SKM-1 treated with dmso at 0.1 percent for 144 hours (cell line): ENCODE measurements around the gene PAXIP1.

Source experiments
- DNase-seq: peaks from one replicate; lab custom pipeline; 2025; ENCODE audit not compliant: unreplicated experiment; lab: John Stamatoyannopoulos, UW

Gene PAXIP1

DNA sequence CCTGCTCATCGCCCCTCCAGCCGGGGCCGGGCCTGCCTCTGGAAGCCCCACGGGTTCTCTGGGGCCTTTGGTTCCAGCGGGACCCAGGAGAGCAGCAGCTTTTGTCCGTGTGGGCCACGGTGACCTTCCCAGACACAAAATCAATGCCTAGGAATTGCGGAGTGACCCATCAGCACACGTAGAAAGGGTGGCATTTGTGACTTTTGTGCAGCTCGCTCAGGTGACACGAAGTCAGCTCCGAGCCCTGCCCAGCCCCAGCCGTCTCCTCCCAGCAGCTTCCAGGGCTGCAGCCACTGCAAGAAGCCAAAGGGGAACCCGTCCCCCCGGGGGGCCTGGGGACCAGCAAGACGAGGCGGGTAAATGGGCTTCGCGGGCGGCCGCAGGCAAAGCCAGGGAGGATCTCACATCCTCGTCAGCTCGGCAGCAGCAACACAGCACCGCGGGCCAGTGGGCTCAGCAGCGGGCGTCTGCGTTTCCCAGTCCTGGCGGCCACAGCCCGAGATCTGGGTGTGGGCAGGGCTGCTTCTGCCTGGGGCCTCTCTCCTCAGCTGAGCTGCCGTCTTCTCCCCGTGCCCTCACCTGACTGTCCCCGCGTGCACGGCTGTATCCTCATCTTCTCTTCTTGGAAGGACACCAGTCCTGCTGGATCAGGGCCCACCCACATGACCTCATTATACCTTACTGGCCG, 88.5 kb downstream of the PAXIP1 start:
- no peak for DNase-seq

DNA sequence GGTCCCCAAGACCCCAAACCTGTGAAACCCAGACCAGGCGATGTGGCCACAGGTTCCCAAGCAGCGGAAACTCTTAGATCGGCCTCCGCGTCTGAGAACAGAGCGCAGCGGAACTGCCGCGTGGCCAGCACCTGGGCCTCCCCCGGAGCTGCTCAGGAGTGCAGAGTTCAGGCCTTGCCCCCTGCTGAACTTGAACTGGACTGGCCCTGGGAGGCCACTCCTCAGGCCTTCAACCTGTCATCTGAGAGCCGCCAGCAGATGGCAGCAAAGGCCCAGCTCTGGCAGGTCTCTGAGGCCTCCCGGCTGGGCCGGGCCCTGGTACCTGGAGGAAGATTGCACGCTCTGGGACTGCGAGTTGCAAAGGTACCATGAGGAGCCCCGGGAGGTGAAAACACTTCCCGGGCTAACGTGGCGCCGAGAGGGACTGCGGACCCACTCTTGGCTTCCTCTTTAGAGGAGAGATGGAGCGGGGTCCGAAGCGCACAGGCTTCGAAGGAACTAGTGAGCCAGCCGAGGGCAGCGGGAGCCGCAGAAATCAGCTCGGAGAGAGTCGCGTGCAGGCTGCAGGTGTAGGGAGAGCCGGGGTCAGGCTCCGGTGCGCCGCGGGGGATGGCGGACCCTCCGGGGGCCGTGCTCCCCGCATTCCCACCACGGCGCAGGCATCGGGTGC, 89.2 kb downstream of the PAXIP1 start:
- DNase-seq, result peak; percentile 8

DNA sequence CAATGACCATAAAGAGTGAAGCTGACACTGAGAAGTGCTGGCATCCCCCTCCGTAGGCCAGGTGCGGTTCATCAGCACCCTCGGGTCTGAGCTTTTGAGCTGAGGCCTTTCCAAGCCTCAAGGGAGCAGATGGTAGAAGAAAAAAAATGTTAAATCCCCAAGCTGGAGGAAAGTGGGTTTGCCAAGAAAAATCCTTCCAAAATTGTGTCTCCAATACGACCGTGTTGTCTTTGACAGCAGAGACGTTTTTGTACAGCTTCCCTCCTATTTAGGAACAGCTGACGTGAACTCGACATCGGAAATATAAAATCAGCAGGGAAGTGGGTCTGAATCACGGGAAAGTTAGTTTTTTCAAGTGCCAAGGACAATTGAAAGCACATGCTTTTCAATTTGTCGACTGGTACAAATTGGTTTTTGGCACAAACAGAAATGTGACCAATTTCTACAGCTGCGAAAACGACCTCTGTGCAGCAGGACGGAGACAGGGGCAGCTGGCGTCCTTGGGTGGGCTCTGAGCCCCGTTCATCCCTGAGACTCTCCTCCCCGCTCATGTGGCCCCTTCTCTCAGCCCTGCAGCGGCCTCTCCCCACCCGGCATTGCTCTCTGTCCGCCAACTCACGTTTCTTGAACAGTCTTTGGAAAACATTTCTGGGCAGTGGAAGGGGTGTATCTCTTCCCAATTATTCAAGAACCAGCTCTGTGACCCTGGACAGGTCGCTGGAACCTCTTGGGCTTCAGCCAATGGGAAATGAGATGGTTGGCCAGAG, 89.9 kb downstream of the PAXIP1 start:
- DNase-seq, result no peak

DNA sequence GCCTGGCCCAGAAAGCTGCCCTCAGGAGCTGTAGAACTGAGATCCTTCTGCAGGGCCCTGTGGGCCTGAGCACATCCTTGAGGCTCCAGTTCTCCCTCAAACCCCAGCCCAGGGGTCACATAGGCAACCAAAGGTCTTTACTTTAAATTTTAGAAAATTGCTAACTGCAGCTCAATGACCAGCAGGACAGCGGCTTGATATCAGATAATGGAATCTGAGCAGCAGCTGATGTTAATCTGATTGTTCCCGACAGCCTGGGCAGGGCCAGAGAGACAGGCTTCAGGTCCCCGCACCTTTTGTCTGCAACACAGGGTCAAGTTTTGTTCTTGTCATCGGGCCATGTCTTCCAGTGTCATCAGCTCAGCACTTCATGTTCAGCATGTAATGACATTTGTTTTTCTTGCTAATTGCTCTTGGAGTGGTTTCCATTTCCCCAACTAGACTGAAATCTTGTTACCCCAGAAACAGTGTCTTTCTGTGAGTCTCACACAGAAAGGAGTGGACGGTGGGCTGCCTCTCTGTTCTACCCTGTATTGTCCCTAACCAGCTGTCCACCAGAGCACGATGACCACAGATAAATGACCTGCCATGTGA, 91.0 kb downstream of the PAXIP1 start:
- DNase-seq, result no peak

DNA sequence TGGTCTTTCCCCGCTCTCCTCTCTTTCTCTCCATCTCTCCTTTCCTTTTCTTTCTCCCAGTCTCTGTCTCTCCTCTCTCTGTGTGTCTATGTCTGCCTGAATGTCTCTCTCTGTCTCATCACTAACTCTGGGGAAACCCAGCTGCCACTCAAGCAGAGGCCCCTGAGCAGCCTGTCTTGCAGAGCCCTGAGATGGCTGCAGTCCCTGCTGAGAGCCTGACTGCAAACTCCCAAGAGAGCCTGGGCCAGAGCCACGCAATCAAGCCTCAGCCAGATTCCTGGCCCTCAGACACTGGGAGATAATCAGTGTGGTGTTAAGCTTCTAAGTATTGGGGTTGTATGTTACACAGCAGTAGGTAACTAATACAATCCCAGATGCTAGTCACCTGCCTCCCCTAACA, 91.5 kb downstream of the PAXIP1 start:
- DNase-seq, result no peak

DNA sequence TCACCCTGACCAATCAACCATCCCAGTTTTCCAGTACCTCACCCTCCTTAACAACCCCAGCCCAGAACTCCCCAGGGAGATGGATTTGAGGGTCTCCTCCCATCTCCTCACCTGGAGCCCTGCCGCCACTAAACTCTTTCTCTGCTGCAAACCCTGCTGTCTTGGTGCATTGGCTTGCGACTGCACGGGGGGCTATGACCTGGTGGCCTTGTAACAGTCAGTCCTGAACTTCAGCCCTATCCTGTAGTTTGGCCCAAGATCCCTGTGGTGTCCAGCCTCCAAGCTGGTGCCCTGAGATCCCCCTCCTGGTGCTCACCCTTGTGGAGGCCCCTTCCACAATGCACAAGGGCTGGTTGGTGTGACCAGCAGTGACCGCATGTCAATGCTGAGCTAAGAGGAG, 91.9 kb downstream of the PAXIP1 start:
- no peak for DNase-seq

DNA sequence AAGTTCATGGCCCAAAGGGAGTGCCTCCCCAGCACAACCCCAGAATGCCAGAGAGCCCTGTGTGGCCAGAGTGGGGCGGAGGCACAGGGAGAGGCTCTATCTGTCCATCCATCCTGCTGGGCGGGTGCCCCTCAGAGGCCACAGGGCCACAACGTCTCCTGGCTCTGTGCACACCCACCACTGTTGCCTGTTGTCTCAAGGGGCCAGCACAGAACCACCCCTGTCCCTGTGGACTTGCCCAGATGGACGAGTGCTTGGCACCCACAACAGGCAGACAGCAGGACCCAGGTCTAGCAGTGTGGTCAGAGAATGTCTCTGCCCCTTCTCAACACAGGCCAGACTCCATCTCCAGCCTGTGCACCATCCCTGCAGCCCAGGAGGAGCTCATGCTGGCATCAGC, 92.8 kb downstream of the PAXIP1 start:
- DNase-seq, result no peak

DNA sequence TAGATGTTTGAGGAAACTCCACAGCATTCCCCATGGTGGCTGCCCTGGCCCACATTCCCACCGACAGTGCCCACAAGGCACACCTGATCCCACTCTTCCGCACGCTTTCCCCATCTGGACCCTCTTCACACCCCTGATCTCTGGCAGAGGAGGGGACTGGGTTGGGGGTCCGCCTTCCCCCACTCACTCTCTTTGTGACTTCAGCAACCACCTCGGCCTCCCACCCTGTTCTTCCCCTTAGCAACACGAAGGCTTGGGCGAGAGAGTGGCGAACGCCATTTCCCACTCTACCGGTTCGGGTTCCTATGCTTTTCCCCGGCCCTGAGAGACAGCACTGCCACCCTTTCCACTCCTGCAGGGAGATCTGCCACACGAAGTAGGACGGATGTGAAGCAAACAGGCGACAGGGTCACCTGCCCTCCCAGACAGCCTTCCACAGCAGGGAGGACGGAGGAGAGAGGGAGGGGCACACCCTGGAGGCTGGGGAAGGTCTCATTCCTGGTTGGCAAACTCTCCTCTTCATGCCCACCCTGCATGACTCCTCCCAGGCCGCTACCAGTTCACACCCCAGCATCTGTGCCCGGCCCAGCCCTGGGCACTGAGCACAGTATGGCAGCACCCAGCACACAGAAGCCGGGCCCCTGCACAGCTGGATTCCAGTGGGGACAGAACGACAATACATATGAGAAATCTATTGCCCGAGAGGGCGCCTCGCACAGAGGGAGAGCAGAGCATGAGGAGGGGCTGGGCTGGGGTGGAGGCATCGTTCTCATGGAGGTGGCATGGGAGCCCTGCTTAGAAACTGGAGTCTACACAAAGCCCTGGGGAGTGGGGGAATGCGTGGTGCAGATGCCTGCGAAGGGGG, 93.5 kb downstream of the PAXIP1 start:
- DNase-seq, result no peak

DNA sequence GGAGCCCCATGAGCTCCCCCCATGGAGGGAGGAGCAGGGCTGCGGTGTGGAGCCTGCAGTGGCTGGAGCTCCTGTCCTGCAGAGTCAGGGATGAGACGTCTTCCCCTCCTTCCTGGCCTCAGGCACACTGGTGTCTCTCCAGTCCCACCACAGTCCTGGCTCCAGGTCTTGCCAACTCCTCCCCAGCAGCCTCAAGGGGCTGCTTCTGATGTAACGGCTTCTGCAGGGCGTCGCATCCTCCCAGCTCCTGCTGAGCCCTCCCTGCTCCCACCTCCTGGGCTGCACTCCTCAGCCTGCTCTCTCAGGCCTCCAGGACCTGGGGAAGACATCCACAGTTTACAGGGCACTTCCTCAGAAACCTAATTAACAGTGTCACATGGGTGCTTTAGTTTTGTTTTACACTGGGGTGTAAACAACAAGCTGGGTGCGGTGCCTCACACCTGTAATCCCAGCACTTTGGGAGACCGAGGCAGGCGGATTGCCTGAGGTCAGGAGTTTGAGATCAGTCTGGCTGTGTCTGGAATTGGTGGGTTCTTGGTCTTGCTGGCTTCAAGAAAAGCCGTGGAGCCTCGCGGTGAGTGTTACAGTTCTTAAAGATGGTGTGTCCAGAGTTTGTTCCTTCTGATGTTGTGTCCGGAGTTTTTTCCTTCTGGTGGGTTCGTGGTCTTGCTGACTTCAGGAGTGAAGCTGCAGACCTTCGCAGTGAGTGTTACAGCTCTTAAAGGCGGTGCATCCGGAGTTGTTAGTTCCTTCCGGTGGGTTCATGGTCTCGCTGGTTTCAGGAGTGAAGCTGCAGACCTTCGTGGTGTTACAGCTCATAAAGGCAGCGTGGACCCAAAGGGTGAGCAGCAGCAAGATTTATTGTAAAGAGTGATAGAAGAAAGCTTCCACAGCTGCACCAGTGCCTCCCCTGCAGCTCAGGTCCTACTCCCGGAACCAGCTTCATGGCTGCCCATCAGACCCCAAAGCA, 95.0 kb downstream of the PAXIP1 start:
- no peak for DNase-seq

DNA sequence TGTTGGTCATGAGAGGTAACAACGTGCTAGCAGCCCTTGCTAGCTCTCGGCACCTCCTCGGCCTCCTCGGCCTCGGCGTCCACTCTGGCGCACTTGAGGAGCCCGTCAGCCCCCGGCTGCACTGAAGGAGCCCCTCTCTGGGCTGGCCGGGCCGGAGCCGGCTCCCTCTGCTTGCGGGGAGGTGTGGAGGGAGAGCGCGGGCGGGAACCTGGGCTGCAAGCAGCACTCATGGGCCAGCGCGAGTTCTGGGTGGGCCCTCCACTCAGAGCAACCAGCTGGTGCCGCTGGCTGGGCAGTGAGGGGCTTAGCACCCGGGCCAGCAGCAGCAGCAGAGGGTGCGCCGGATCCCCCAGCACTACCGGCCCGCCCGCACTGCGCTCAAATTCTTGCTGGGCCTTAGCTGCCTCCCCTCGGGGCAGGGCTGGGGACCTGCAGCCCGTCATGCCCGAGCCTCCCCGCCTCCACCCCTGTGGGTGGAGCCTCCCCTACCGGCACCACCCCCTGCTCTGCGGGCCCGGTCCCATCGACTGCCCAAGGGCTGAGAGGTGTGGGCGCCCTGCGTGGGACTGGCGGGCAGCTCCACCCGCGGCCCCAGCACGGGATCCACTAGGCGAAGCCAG, 96.1 kb downstream of the PAXIP1 start:
- no peak for DNase-seq

DNA sequence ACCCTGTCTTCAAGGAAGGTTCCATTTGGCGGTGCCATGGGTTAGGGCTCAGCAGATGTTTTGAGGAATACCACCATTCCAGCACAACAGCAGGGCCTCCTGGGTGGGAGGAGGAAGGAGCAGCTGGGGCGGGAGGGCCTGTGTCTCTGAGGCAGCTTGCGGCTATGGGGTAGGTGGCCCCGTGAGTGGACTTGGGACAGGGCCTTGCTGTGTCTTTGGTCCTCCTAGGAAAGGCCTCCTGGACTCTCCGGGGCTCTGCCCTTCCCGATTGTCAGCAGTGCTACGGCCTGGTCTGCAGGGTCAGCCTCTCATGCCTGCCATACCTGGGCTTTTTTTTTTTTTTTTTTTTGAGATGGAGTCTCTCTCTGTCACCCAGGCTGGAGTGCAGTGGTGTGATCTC, 96.7 kb downstream of the PAXIP1 start:
- no peak for DNase-seq

DNA sequence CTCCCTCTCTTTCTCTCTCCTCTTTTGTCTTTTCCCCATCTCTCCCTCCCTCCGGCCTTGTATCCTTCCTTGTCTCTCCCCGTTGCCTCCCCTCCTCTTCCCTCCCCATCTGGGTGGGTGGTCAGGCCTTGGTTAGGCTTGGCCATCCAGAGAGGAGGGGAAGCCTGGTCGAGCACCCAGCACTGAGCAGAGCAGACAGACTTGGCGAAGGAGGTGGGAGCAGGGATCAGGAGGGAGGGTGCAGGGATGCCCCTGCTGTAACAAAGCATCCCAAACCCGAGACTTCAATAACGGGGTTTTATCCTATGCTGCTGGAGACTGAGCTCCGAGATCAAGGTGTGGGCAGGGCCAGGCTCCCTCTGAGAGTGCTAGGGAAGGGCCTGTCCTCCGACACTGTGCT, 97.3 kb downstream of the PAXIP1 start:
- no peak for DNase-seq

DNA sequence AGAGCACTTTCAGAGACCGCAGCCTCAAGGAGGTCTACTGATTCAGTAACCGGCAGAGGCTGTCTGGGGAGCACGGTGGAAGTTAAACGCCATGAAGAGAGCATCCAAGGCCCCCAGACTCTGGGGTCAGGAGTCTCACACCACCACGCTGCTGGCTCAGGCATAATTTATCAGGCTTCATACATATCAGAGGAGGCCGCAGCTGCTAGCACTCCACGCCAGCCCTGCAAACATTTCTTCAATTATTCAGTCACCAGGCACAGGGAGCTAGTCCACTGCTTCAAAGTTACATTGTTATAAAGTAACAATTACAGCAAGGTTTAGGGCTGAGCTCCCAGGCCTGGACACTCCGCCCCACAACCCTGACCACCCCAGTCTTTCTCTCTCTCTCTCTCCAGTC, 97.8 kb downstream of the PAXIP1 start:
- DNase-seq, result no peak

DNA sequence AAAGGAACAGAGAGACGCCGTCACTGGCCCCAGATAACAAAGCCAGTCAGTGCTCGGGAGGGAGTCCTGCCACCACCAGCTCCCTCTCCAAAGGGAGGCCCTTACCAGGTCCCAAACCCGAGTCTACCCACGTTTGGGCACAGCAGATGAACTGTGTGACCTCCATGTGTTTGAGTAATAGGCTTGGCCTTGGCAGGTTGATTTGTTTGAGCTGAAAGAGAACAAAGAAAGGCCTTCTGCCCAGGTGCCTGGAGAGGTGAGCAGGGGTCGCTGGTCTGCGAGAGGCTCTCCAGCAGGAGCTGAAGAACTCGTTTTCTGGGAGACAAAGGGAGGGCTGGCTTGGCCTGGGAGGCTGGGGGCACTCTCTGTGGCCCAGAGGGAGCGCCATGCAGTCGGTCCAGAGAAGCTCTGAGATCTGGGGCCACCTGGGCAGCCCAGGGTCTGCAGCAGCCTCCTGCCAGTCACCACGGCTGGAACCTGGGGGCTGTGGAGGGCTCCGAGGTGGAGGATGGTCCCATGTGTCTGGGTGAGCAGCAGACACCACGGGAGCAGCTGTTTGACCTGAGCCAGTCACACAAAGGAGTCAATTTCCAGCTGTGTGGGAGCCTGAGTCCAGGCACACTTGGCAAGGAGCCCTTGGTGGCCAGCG, 99.7 kb downstream of the PAXIP1 start:
- no peak for DNase-seq

DNA sequence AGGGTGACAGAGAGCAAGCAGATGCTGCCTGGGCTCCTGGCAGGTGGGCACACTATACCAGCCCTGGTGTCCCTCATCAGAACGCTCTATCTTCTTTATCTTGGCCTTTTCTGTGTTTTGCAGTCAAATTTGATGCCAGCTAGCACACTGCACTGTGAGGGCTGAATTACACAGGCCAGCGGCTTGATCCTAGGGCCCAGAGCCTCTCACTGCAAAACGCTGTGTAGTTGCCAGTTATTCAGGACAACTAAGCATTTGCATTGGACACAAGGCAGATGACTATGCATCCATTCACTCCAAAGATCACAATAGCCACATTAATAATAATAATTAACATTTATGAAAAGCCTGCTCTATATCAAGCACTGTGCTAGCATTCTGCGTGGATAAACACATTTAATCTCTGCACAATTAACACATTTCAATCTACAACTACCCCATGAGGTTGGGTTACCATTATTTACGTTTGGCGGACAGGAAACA, 100.3 kb downstream of the PAXIP1 start:
- no peak for DNase-seq

DNA sequence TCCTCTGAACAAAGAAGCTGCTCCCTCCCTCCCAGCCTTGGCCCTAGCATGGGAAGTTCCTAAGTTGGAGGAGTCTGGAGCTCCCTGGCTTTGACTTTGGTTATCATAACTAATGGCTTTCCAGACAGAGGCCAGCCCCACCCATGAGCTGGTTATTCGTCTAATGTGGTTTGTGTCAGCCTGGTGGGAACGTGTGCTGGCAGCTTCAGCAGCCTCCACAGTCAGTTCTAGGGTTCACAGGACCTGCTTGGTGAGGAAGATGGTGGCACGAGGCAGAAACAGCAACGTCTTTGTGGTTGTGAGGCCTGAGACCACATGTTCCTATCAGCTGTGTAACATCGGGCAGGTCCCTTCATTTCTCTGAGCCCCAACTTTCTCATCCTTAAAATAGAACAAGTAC, 103.1 kb downstream of the PAXIP1 start:
- no peak for DNase-seq

DNA sequence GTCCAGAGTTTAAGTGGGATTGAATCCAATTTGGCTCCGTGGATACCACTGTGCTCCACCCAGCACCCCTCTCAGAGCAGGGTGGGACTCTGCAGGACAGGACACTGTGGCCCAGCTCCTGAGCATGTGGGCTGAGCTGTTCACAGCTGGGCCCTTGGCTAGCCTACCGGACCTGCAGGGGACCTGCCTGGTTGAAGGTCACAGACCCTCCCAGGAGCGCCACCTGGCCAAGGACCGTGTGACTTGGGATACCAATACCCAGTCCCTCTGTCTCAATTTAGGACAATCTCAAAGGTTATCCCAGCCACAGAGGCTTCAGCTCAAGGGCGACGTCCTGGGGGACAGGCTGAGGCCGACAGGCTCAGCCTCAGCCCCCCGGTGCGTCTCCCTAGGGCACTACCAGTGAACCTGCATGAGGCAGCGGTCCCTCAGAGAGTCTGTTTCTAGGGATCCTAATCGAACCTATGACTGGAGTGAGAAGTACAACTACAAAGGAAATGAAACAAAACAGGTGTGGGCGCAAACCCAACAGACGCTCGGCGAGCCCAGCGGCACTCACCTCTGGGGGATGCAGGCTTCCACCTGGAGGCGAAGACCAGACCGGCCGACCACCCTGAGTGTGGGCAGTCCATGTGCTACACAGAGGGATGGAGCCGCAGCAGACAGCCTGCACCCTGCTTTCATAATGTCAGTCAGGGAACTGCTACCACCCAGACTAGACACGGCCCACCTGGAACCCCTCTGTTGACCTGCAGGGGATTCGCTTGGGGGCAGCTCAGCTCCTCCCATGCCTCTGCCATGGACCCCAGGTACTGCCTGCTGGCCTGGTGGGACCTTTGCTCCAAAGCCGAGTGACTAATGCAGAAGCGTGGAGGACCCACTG, 103.7 kb downstream of the PAXIP1 start:
- no peak for DNase-seq

DNA sequence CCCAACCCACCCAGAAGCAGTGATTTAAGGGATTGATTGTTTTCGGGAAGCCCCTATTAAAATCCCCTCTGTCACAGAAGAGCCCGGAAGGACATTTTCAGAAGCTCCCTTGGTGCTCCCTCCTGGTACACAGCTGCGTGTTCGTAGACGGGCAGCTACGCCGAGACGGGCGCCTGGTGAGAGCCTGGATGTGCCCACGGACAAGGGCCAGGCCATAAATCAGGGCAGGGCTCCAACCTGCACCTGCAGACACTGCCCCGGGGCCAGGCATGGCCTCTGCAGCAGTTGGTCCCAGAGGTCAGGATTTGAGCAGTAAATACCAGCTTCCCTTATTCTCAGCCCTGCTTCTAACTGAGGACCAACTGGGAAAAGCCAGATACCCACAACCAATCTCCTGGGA, 106.8 kb downstream of the PAXIP1 start:
- DNase-seq, result no peak
